Right hindlimb (tissue), 1 donor: Measurements from ENCODE around the gene HIVEP3.
A peak's percentile ranks its signal among the peaks of the same experiment; 100 is the strongest.

ENCODE experiments used
- DNase-seq: peaks from one replicate; pipeline ENCODE4 v3.0.0-alpha.2; 2018

The HIVEP3 gene

GRCh38 chr1:41540886-41541591, 377.7 kb downstream of the HIVEP3 start:
- no peak for DNase-seq

DNA sequence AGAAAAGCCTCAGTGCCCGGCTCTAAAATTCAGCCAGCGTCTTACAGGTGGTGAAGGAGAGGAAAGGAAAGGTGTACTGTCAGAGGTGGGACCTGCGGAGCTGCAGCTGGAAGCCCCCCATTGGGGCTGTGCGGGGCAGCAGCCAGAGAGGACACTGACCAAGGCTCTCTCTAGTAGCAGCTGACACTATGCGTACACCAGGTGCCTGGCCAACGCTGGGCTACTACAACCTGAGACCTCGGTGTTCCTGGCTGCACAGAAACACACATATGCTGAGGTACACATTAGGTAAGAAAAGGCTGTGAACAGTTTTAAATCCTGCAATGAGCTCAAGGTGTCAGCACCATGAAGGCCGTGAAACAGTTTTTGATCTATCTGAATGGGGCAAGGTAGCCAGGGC, 378.7 kb downstream of the HIVEP3 start:
- DNase-seq: no peak

DNA sequence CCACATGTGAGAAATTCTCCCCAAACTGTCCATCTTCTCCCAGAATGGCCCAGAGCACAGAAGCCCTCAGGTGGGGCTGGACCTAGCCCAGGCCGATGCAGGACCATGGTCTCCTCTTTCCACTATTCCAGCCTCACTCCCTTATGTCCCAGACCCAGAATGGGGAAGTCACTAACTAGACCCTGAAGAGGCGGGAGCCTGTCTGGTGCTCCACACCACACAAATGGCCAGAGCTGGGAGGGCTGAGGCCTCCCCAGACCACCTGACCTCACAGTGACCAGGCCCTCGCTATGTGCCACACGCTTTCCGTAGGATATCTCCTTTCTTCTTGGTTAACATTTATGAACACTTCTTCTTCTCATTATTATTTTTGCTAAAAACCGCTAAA, 379.3 kb downstream of the HIVEP3 start:
- no peak for DNase-seq

GRCh38 chr1:41538741-41539417, 379.8 kb downstream of the HIVEP3 start:
- DNase-seq: peak; percentile 11

DNA sequence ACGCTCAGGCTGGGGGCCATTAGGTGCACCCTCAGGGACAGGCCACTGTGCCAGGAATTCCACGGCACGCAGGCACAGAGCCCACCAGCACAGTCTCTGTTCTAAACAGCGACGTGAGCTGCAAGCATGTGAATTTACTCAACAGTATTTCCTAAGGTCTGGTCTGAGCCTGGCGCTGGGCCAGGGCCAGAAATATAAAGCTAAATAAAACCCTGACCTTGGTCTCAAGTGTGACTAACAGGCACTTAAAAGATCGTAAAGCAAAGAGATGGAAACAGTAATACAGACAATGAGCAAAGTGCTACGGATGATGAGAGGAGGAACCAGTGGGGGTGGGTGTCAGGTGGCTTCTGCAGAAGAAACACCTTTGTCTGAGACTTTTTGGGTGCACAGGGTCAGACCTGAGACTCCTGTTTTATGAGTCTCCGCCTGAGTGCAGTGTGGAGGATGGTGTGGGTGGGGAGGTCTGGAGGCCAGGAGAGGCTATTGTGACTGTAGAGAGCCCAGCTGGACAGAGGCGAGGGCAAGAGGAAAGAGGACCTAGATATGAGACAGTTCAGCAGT, 380.9 kb downstream of the HIVEP3 start:
- DNase-seq: peak; percentile 74

DNA sequence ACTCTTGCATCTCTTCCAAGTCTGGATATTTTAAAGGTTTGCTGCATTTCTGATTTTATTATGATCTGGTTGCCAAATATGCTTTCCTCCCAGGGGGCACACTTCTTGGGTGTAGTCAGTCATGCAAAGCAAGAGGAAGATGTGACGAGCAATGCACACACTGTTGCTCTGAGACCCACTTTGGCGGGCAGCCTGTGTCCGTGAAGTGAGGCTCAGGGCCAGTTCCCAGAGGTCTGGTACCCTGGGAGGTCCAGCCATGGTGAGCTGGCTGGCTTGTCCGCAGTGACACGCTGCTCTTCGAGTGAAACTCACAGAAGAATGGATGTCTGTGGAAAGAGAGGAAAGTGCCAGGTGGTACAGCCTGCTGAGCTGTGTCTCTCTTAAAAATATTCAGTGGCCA, 381.5 kb downstream of the HIVEP3 start:
- DNase-seq: peak; percentile 30

- DNase-seq: no peak
Observed at GRCh38 chr1:41536361-41536802, 382.3 kb downstream of the HIVEP3 start.

DNA sequence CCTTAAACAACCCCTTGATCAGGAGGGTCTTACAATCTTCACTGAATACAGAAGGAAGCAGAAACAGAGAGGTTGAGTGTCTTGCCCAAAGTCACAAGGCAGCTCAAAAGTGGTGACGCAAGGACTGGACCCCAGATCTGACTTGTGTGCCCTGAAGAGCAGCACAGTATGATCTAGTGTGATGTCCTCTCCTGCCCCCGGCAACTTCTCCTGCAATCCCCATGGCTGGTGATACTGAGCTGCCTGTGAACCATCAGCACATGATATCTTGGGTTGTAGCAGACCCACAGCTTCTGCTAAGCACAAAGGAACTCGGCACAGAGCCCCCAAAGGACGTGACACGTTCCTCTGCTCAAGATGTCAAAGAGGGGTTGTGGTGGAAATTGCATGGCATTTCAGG, 383.0 kb downstream of the HIVEP3 start:
- DNase-seq: no peak

DNA sequence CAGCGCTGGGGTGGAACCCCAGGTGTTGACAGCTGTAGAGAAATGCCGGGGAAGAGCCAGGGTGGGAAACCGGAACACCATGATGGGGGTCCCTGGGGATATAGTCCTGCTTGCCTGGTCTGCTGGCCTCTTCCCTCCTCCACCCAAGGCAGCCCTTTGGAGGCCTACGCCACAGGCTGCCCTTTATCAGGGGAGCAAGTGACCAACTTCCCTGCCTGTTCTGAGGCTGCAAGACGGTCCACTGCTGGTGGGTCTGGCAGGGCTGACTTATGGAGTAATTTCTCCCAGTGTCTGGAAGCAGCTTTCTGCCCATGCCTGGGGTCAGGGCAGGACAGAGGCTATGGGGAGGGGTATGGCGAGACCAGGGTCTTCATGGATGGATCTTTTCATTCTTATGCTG, 383.4 kb downstream of the HIVEP3 start:
- no peak for DNase-seq

DNA sequence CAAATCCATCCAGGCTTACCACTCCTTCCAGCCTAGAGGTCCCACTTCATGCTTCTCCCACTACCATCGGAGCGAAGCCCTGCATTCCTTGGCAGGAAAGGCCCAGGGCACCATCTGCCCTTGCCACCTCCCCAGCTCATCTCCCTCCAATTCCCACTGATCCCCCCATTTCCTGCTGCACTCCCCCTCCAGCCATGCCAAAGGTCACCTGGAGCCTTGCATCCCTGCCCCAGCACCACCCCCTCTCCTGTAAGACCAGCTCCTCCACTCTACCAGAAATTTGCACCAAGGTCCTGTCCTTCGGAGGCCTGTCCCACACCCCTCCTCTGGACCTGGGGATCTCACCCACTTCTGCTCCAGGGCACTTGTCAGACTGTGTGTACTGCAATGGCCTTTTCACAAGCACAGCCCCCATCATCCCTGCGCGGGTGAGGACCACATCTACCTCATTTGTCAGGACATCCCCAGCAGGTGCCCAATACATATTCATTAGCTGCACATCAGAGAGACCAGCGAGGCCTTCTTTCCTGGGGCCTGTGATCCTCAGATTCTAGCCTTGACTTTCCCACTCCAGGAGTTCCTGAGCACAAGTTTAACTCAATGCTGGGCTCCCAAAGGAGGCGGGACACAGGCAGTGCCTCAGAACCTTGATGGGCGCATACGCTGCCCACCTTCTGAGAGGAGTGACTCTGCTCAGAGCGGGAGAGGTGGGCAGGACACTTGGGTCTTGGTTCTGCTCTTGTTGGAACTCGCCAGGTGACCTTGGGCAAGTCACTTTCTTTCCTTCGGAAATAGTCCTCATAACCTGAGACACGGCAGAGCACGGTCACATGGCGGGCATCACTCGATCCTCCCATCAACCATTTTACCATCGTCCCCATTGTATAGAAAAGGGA, 384.3 kb downstream of the HIVEP3 start:
- no peak for DNase-seq

- no peak for DNase-seq
Observed at GRCh38 chr1:41533731-41534080, 385.0 kb downstream of the HIVEP3 start.

DNA sequence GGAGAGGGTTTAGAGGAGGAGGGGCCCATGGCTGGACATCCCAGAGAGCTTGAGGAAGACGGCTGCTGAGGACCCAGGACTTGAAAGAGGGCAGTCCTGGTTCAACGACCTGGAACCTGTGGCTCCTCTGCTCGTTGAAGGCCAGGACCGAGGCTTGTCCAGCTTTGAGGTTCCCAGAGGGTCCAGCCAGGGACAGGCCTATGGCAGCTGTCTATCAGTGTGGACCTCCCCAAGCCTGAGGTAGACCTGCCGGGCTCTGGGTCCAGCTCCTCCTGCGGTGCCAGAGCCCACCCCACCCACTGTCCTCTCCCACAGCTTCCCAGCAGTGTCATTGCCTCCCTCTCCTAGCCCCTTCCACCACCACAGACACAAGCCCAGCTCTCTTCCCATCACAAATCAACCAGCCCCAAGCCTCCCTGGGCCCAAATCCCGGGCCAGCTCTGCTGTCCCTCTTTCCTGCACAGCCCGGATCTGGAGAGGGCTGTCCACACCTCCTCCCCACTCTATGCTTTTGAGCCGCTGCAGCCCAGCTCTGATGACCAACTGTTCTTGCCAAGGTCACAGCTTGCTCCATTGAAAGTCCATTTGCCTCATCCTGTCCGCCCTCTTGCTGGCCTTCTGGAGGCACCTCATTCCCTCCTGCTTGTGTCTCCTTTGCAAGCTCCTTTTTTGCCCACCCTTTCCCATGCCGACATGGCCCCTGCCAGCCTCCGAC, 385.5 kb downstream of the HIVEP3 start:
- no peak for DNase-seq

DNA sequence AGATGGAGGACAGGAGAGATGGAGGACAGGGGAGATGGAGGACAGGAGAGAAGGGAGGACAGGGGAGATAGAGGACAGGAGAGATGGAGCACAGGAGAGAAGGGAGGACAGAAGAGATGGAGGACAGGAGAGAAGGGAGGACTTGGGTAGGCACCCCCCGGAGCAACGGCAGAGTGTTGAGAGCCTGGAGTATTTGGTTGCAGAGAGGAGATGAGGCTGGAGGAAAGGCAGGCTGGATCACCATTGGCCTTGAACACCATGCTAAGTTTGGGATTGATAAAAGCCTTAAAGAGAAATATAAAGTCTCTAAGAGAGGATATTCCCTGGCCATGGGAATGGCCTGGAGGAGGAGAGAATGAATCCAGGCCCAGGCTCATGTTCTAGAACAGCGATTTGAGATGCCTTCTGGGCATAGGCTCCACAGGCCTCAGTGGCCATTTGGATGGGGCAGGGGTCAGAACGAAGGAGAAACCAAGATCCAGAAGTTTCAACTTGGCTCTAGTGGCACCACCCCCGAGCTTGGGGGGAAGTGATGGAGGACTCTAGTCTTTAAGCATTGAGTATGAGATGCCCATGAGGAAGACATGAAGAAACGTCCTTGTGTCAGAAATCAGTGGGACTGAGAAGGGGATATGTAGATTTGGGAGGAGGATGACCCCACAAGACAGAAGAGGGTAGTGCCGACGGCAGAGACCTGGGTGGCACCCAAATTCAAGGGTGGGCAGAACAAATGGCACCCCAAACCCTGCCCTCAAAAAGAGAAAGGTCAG, 386.3 kb downstream of the HIVEP3 start:
- no peak for DNase-seq

- DNase-seq: no peak
Observed at GRCh38 chr1:41530411-41530810, 388.3 kb downstream of the HIVEP3 start.

DNA sequence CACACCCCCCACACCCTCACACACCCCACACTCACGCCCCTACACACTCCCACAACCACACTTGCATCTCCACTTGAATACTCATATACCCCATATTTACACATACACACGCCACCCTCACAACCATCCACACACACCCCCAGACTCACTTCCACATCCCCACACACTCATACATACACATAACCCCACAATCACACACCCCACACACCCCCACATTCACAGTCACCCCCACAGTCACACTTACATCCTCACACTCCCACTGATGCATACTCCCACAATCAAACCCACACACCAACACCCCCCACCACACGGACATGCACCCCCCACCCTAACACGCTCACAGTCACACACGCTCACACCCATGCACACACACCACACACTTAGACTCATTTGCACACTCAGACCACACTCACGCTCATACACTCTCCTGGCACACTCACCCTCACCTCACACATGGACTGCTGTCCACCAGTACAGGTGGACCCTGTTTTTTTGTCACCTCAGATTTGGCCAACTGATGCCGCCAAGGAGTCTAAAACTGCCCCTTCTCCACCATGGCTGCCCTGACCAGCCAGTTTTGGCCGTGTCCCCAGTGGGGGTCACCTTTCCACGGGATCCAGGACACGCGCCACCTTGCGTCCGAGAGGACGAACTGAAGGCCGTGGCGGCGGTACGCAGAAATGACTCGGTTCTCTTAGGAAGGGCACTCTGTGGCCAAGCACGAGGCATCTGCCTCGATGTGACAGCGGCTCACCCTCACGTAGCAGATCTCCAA, 388.9 kb downstream of the HIVEP3 start:
- DNase-seq: no peak

GRCh38 chr1:41528726-41529605, 389.8 kb downstream of the HIVEP3 start:
- no peak for DNase-seq

GRCh38 chr1:41528106-41528505, 390.6 kb downstream of the HIVEP3 start:
- DNase-seq: no peak

- DNase-seq: no peak
Observed at GRCh38 chr1:41526956-41527561, 391.7 kb downstream of the HIVEP3 start.

DNA sequence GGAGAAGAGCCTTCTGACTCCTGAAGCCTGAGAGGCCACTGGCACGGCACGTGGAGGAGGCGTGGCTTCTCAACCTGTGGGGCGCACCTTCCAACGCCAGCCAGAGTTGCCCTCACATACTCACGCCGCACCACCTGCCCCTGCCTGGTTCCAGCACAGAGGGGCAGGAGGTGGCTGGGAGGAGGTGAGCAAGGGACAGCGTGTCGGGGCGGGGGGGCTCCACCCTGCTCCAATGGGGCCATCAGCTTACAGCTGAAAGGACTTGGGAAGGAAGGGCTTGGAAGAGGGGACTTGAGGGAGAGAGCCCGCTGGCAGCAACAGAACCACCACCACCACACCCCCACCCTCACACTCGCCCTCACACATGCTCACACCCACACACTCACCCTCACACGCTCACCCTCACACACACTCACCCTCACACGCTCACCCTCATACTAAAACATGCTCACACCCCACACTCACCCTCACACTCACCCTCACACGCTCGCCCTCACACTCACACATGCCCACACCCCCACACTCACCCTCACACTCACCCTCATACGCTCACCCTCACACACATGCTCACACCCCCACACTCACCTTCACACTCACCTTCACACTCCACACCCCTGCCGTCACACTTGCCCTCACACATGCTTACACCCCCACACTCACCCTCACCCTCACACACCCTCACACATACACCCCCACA, 392.7 kb downstream of the HIVEP3 start:
- no peak for DNase-seq
